Activated T-cell treated with anti-CD3 and anti-CD28 coated beads, Interleukin-2, amount 50 U/mL, for 24 hours (primary cell): ENCODE measurements around the gene FBXW10B.
"Not testable (repeated sequence)": the region's sequence is repeated elsewhere in the genome, so short reads cannot be mapped to it uniquely, and the experiment has no call there.

Experiments
- DNase-seq: peaks from one replicate; pipeline ENCODE4 v3.0.0-alpha.2; 2020
- H3K27ac Mint-ChIP-seq: 2 replicates; pipeline ENCODE4 v1.8.0; 2020; ENCODE audit warnings: mild to moderate bottlenecking, mixed read lengths
- H3K27me3 Mint-ChIP-seq: 2 replicates; pipeline ENCODE4 v1.8.0; 2020; ENCODE audit warnings: mixed read lengths
- H3K36me3 Mint-ChIP-seq: 2 replicates; pipeline ENCODE4 v1.8.0; 2020; ENCODE audit warnings: low read depth, mixed read lengths
- H3K4me1 Mint-ChIP-seq: 2 replicates; pipeline ENCODE4 v1.8.0; 2020; ENCODE audit warnings: low read depth, mixed read lengths
- H3K4me3 Mint-ChIP-seq: 2 replicates; pipeline ENCODE4 v1.8.0; 2020; ENCODE audit warnings: mild to moderate bottlenecking, moderate library complexity, mixed read lengths
- H3K9me3 Mint-ChIP-seq: 2 replicates; pipeline ENCODE4 v1.8.0; 2020; ENCODE audit warnings: mixed read lengths

The FBXW10B gene

GRCh38 chr17:15649861-15650421, 30.4 kb upstream of the FBXW10B start:
- Mint-ChIP-seq H3K36me3 (peaks cover 18% of the 10 kb centered on the region), H3K27me3 (no peaks in the 10 kb centered on the region), H3K27ac (no peak overlapping the region), H3K9me3 (no peaks in the 10 kb centered on the region), H3K4me3 (no peak overlapping the region), H3K4me1 (peaks cover 16% of the 10 kb centered on the region)
- DNase-seq, result no peak

- no peak overlapping the region for H3K4me3 Mint-ChIP-seq
- DNase-seq, result no peak
- H3K36me3 Mint-ChIP-seq, result peaks cover 7% of the 10 kb centered on the region
- no peaks in the 10 kb centered on the region for H3K27me3 Mint-ChIP-seq
- no peak overlapping the region for H3K27ac Mint-ChIP-seq
- no peaks in the 10 kb centered on the region for H3K9me3 Mint-ChIP-seq
- peaks cover 16% of the 10 kb centered on the region for H3K4me1 Mint-ChIP-seq
These were observed 28.9 kb upstream of the FBXW10B start for GRCh38 chr17:15648386-15648785.

- not testable (repeated sequence) for DNase-seq, H3K4me3 Mint-ChIP-seq, H3K36me3 Mint-ChIP-seq, H3K4me1 Mint-ChIP-seq, H3K9me3 Mint-ChIP-seq, H3K27me3 Mint-ChIP-seq
- peak overlapping the region; percentile 49 for H3K27ac Mint-ChIP-seq
These were observed 26.4 kb upstream of the FBXW10B start for GRCh38 chr17:15645942-15646312.

GRCh38 chr17:15645099-15645941, 25.8 kb upstream of the FBXW10B start:
- not testable (repeated sequence) for H3K9me3 Mint-ChIP-seq, H3K27me3 Mint-ChIP-seq, DNase-seq, H3K36me3 Mint-ChIP-seq, H3K4me3 Mint-ChIP-seq, H3K4me1 Mint-ChIP-seq
- H3K27ac Mint-ChIP-seq, result peak overlapping the region; percentile 49

GRCh38 chr17:15642505-15643251, 23.2 kb upstream of the FBXW10B start:
- H3K4me1 Mint-ChIP-seq, DNase-seq, H3K9me3 Mint-ChIP-seq, H3K27ac Mint-ChIP-seq, H3K36me3 Mint-ChIP-seq, H3K27me3 Mint-ChIP-seq, H3K4me3 Mint-ChIP-seq: not testable (repeated sequence)

GRCh38 chr17:15642014-15642413, 22.5 kb upstream of the FBXW10B start:
- not testable (repeated sequence) for H3K4me3 Mint-ChIP-seq, H3K4me1 Mint-ChIP-seq, H3K36me3 Mint-ChIP-seq, H3K27me3 Mint-ChIP-seq, H3K9me3 Mint-ChIP-seq, DNase-seq, H3K27ac Mint-ChIP-seq

- H3K9me3 Mint-ChIP-seq, H3K27me3 Mint-ChIP-seq, H3K4me3 Mint-ChIP-seq, DNase-seq, H3K4me1 Mint-ChIP-seq, H3K27ac Mint-ChIP-seq: not testable (repeated sequence)
- peaks cover 42% of the 10 kb centered on the region for H3K36me3 Mint-ChIP-seq
These were observed 11.5 kb upstream of the FBXW10B start for GRCh38 chr17:15630930-15631453.

- not testable (repeated sequence) for H3K4me1 Mint-ChIP-seq, DNase-seq, H3K9me3 Mint-ChIP-seq, H3K4me3 Mint-ChIP-seq, H3K27ac Mint-ChIP-seq, H3K27me3 Mint-ChIP-seq
- peaks cover 37% of the 10 kb centered on the region for H3K36me3 Mint-ChIP-seq
These were observed 10.5 kb upstream of the FBXW10B start for GRCh38 chr17:15629991-15630390.

- not testable (repeated sequence) for H3K9me3 Mint-ChIP-seq, H3K27ac Mint-ChIP-seq, H3K4me3 Mint-ChIP-seq, H3K4me1 Mint-ChIP-seq, H3K27me3 Mint-ChIP-seq, DNase-seq
- peaks cover 12% of the 10 kb centered on the region for H3K36me3 Mint-ChIP-seq
These were observed 4.2 kb upstream of the FBXW10B start for GRCh38 chr17:15623661-15624209.

- not testable (repeated sequence) for H3K4me1 Mint-ChIP-seq, H3K27me3 Mint-ChIP-seq, H3K4me3 Mint-ChIP-seq, H3K9me3 Mint-ChIP-seq, H3K36me3 Mint-ChIP-seq, H3K27ac Mint-ChIP-seq, DNase-seq
These were observed 3.8 kb upstream of the FBXW10B start for GRCh38 chr17:15623255-15623654.

GRCh38 chr17:15622124-15622523, 2.6 kb upstream of the FBXW10B start:
- H3K4me1 Mint-ChIP-seq, H3K27ac Mint-ChIP-seq, H3K27me3 Mint-ChIP-seq, H3K4me3 Mint-ChIP-seq, H3K9me3 Mint-ChIP-seq, H3K36me3 Mint-ChIP-seq, DNase-seq: not testable (repeated sequence)

GRCh38 chr17:15616828-15617227, 2.7 kb downstream of the FBXW10B start:
- not testable (repeated sequence) for H3K27ac Mint-ChIP-seq, H3K4me3 Mint-ChIP-seq, H3K27me3 Mint-ChIP-seq, H3K4me1 Mint-ChIP-seq, H3K9me3 Mint-ChIP-seq, H3K36me3 Mint-ChIP-seq, DNase-seq

- H3K9me3 Mint-ChIP-seq, H3K27me3 Mint-ChIP-seq, H3K4me3 Mint-ChIP-seq, H3K36me3 Mint-ChIP-seq, H3K27ac Mint-ChIP-seq, H3K4me1 Mint-ChIP-seq, DNase-seq: not testable (repeated sequence)
These were observed 3.7 kb downstream of the FBXW10B start for GRCh38 chr17:15615850-15616249.

GRCh38 chr17:15613111-15613510, 6.4 kb downstream of the FBXW10B start:
- not testable (repeated sequence) for H3K4me1 Mint-ChIP-seq, H3K27me3 Mint-ChIP-seq, H3K9me3 Mint-ChIP-seq

GRCh38 chr17:15592960-15593359, 26.5 kb downstream of the FBXW10B start:
- H3K27ac Mint-ChIP-seq, DNase-seq: not testable (repeated sequence)

More at GRCh38 chr17:15613111-15613510, 6.4 kb downstream of the FBXW10B start:
- not testable (repeated sequence) for H3K4me3 Mint-ChIP-seq, DNase-seq, H3K36me3 Mint-ChIP-seq, H3K27ac Mint-ChIP-seq

More at GRCh38 chr17:15592960-15593359, 26.5 kb downstream of the FBXW10B start:
- H3K36me3 Mint-ChIP-seq, H3K9me3 Mint-ChIP-seq, H3K4me3 Mint-ChIP-seq: not testable (repeated sequence)
- H3K4me1 Mint-ChIP-seq, result peaks cover 27% of the 10 kb centered on the region
- peaks cover 14% of the 10 kb centered on the region for H3K27me3 Mint-ChIP-seq
